Astrocyte of the spinal cord (primary cell): Measurements from ENCODE around the gene MYO3B.

Experiments
- DNase-seq: peaks from one replicate; pipeline ENCODE4 v3.0.0; 2011; ENCODE audit warnings: low read depth, low spot score
- H3K4me3 ChIP-seq: 2 replicates; pipeline ENCODE4 v1.5.1; 2011; ENCODE audit warnings: low read depth, mild to moderate bottlenecking, low read length, moderate library complexity
- in situ Hi-C: cut with HindIII; loops from 2 replicates; pipeline ENCODE4 v1.10.0; 2017; ENCODE audit warnings: low sequenced_read_pairs
- TF ChIP-seq, protein P1 (sequence below): IDR thresholded peaks from 2 replicates; pipeline ENCODE4 v1.5.1; 2012; ENCODE audit warnings: low read depth, mild to moderate bottlenecking, low read length, inconsistent platforms

MYO3B gene

DNA sequence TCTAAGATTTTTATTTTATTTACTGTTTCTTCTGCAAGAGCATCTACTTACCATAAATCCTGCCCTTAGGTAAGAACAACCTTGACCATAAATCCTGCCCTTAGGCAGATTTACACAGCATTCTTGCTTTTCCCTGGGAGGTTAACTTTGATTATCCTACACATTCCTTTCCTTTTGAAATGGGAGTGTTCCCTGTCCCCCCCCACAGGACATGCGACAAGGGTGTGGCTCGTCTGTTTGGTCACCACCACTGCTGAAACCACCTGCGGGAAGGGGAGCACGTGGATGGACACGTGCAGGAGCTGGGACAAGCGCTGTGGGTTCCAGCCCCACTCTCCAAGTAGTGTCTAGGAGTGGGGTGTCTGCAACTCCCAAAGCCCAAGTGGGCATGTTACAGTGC is 297.9 kb downstream of the MYO3B start:
- in situ Hi-C loops: no loop called here
- TF ChIP-seq, protein P1, sequence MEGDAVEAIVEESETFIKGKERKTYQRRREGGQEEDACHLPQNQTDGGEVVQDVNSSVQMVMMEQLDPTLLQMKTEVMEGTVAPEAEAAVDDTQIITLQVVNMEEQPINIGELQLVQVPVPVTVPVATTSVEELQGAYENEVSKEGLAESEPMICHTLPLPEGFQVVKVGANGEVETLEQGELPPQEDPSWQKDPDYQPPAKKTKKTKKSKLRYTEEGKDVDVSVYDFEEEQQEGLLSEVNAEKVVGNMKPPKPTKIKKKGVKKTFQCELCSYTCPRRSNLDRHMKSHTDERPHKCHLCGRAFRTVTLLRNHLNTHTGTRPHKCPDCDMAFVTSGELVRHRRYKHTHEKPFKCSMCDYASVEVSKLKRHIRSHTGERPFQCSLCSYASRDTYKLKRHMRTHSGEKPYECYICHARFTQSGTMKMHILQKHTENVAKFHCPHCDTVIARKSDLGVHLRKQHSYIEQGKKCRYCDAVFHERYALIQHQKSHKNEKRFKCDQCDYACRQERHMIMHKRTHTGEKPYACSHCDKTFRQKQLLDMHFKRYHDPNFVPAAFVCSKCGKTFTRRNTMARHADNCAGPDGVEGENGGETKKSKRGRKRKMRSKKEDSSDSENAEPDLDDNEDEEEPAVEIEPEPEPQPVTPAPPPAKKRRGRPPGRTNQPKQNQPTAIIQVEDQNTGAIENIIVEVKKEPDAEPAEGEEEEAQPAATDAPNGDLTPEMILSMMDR: no peak
- no peak overlapping the region for H3K4me3 ChIP-seq
- DNase-seq: no peak

DNA sequence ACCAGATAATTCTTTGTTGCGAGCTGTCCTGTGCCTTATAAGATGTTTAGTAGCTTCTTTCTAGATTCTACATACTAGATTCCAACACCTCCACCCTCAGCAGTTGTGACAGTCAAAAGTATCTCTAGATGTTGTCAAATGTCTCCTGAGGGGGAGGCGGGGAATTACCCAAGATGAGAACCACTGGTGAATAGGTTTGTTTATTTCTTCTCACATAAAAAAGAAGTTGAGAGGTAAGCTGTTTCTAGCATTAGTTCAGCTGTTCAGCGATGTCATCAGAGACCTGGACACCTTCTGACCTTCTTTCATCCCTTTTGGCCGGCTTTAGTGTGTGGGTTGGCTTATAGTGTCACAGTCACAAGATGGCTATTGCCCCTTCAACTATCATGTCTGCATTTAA is 299.7 kb downstream of the MYO3B start:
- in situ Hi-C loops: no loop called here
- no peak for DNase-seq
- TF ChIP-seq, protein P1: no peak
- no peak overlapping the region for H3K4me3 ChIP-seq

DNA sequence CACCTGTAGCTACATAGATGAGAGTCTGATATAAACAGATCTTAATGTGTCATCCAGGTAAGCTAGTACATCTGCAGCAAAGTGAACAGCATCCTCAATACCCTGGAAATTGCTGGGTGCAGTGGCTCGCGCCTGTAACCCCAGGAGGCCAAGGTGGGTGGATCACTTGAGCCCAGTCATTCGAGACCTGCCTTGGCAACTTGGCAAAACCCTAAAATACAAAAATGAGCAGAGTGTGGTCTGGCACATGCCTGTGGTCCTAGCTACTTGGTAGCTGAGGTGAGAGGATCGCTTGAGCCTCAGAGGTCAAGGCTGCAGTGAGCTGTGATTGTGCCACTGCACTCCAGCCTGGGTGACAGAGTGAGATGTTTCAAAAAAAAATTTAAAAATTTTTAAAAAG is 303.3 kb downstream of the MYO3B start:
- TF ChIP-seq, protein P1: no peak
- no peak overlapping the region for H3K4me3 ChIP-seq
- in situ Hi-C loops: no loop called here
- DNase-seq: no peak

- DNase-seq: no peak
- in situ Hi-C loops: no loop called here
- TF ChIP-seq, protein P1: no peak
- H3K4me3 ChIP-seq: no peak overlapping the region
These were observed 306.6 kb downstream of the MYO3B start for GRCh38 chr2:170484552-170484951.

DNA sequence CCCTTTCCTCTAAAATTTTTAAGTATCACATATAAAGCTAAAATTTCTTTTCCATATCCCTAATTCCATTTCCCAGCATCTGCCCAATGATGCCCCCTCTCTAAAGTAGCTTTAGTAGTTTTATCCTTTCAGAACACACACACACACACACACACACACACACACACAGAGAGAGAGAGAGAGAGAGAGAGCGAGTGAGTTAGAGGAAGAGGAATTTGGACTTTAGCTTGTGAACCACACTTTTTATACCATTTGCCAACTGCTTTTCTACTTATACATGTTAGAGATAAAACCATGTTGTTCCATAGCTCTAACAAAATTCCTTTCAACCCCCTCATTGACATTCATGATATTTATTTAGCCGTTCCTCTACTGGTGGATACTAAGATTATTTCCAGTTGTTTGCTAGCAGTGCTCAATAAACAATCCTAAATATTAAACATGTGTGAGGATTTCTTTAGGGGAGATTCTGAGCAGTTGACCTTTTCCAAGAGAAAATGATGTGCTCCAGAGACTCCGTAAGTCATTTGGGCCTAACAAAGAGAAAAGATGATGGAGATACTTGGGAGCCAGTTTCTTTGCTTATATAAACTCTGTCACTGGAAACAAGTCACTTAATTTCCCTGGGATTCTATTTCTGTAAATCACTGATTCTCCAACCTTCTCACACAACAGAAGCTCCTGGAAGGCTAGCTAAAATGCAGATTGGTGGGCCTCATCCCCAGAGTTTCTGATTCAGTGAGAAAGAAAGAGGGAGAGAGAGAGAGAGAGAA is 307.5 kb downstream of the MYO3B start:
- in situ Hi-C loops: no loop called here
- TF ChIP-seq, protein P1: no peak
- no peak for DNase-seq
- H3K4me3 ChIP-seq: no peak overlapping the region

DNA sequence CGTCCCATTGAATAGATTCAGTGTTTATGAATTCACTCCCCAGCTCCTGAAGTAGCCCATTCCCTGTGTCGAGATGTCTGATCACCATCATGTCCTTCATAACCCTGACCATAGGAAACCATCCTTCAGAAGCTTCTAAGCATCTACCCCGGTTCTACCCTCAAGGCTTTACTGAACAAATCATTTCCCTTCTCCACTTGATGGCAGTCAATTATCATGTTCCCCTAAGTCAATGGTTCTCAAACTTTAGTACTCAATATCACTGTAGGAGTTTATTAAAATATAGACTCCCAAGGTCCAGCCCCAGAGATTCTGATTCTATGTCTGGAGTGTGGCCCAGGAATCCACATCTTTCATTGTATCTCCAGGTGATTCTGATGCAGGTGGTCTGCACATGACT is 308.8 kb downstream of the MYO3B start:
- TF ChIP-seq, protein P1: no peak
- in situ Hi-C loops: no loop called here
- H3K4me3 ChIP-seq: no peak overlapping the region
- DNase-seq: no peak
